Lung (tissue), 12 donors: Measurements from ENCODE around the gene SPP2. TPM values are rescaled to one million over a fixed set of nuclear protein-coding genes. Genes with fewer than 3 reads are reported as not detected.

ENCODE experiments used
- ATAC-seq: fragments of 200-7000 bp; cut with Tn5 transposase; one replicate; pipeline ENCODE4 v1.9.1; 2020; ENCODE audit warnings: moderate number of reproducible peaks; ENCODE audit not compliant: insufficient read depth, low FRiP score
- DNase-seq, 3 donors: peaks; one replicate each; pipeline ENCODE4 v3.0.0-alpha.2; 2013 to 2017
- H3K27ac ChIP-seq, 2 donors: one replicate each; pipeline ENCODE4 v1.5.1; 2013; ENCODE audit warnings: mild to moderate bottlenecking in 2 of 2, moderate library complexity in 2 of 2, control low read depth in 1 of 2, inconsistent platforms in 1 of 2, low read depth in 1 of 2, low read length in 1 of 2
- H3K27me3 ChIP-seq, 3 donors: one replicate each; pipeline ENCODE4 v1.5.1; 2013; ENCODE audit warnings: low read length in 2 of 3; ENCODE audit not compliant: control insufficient read depth in 3 of 3, insufficient read depth in 3 of 3
- H3K36me3 ChIP-seq, 4 donors: one replicate each; pipeline ENCODE4 v1.5.1; 2013; ENCODE audit warnings: low read length in 4 of 4, mild to moderate bottlenecking in 1 of 4, moderate library complexity in 1 of 4; ENCODE audit not compliant: control insufficient read depth in 4 of 4, insufficient read depth in 4 of 4
- H3K4me1 ChIP-seq, 5 donors: one replicate each; pipeline ENCODE4 v1.5.1; 2013; ENCODE audit warnings: low read length in 5 of 5, mild to moderate bottlenecking in 2 of 5, moderate library complexity in 1 of 5; ENCODE audit not compliant: control insufficient read depth in 5 of 5, insufficient read depth in 5 of 5
- H3K4me3 ChIP-seq: one replicate; pipeline ENCODE4 v1.5.1; 2013; ENCODE audit warnings: mild to moderate bottlenecking, control low read depth, moderate library complexity
- H3K9ac ChIP-seq, 2 donors: one replicate each; pipeline ENCODE4 v1.5.1; 2013; ENCODE audit warnings: low read length in 2 of 2, control low read depth in 1 of 2; ENCODE audit not compliant: insufficient read depth in 1 of 2
- H3K9me3 ChIP-seq, 4 donors: one replicate each; pipeline ENCODE4 v1.5.1; 2013; ENCODE audit warnings: low read length in 3 of 4, mild to moderate bottlenecking in 1 of 4, moderate library complexity in 1 of 4; ENCODE audit not compliant: control insufficient read depth in 4 of 4, insufficient read depth in 3 of 4
- CTCF ChIP-seq: IDR thresholded peaks from 2 replicates; pipeline ENCODE4 v1.5.1; 2012; ENCODE audit warnings: mild to moderate bottlenecking; ENCODE audit errors: control extremely low read depth, extremely low read depth
- WGBS, 2 donors: extraction: QIAGEN DNeasy Blood & Tissue Kit; methylation state at CpG; one replicate each; pipeline ENCODE4 v1.1.7; 2013; 5-methylcytosine and 5-hydroxymethylcytosine counted together
- polyA plus RNA-seq, 2 donors: library from polyadenylated mRNA; stranded (reverse); fragments of 200-250 nt; gene quantifications; one replicate each; pipeline ENCODE4 v1.2.1, GENCODE V29; 2013
- total RNA-seq, 2 donors: library from RNA; depleted of rRNA in 1 of 2; stranded (reverse); fragments of >200 nt in 1 of 2; gene quantifications; one replicate each; pipeline ENCODE4 v1.2.1, GENCODE V29; 2014 to 2021
- donor health status: control.
- donor health status: control.
- donor health status: Bipolar disorder and iron deficiency.
- donor health status: healthy.
- donor health status: DM: yes; HTN: yes; CAD: no.

The SPP2 gene
- total and polyA plus RNA-seq, 4 donors: not detected

GRCh38 chr2:234031207-234031606, 19.3 kb upstream of the SPP2 start:
- Histone ChIP-seq H3K9ac (no peak overlapping the region), H3K27me3 (no peaks in the 10 kb centered on the region), H3K36me3 (no peaks in the 10 kb centered on the region), H3K4me1 (no peaks in the 10 kb centered on the region), H3K4me3 (no peak overlapping the region), H3K27ac (no peak overlapping the region), H3K9me3 (peaks cover 0 to 11% (median 7%) of the 10 kb centered on the region in 4 donors)
- no peak for TF ChIP-seq CTCF
- 58 to 62% methylated on average over 2 of the region's 2 CpGs for WGBS, 2 donors
- DNase-seq (no peak), ATAC-seq (no peak)

GRCh38 chr2:234032279-234032856, 18.1 kb upstream of the SPP2 start:
- Histone ChIP-seq H3K36me3 (no peaks in the 10 kb centered on the region), H3K4me1 (no peaks in the 10 kb centered on the region), H3K27me3 (no peaks in the 10 kb centered on the region), H3K4me3 (no peak overlapping the region), H3K9me3 (peaks cover 0 to 11% (median 7%) of the 10 kb centered on the region in 4 donors), H3K9ac (no peak overlapping the region), H3K27ac (no peak overlapping the region)
- no peak for ATAC-seq
- no peak for TF ChIP-seq CTCF
- 60 to 74% methylated on average over 1 of the region's 1 CpG for WGBS, 2 donors
- DNase-seq: no peak

GRCh38 chr2:234033174-234033573, 17.3 kb upstream of the SPP2 start:
- WGBS, 2 donors: 76 to 83% methylated on average over 3 of the region's 3 CpGs
- Histone ChIP-seq H3K36me3 (no peaks in the 10 kb centered on the region), H3K27me3 (no peaks in the 10 kb centered on the region), H3K27ac (no peak overlapping the region), H3K4me1 (no peaks in the 10 kb centered on the region), H3K9me3 (peaks cover 0 to 11% (median 7%) of the 10 kb centered on the region in 4 donors), H3K4me3 (no peak overlapping the region), H3K9ac (no peak overlapping the region)
- TF ChIP-seq CTCF: no peak
- DNase-seq (no peak), ATAC-seq (no peak)

DNA sequence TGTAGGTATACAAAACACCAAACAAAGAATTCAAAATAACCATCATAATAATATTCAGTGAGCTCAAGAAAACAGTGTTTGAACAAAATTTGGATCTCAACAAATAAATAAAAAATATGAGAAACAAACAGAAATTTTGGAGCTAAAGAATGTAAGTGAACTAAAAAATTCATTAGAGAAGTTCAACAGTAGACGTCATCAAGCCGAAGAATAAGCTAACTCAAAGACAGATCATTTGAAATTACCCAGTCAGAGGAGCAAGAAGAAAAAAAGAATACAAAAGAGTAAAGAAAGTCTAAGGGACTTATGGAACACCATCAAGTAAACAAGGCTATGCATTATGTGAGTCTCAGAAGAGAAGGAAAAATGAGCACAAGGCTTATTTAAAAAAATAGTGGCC, 16.6 kb upstream of the SPP2 start:
- Histone ChIP-seq H3K36me3 (no peaks in the 10 kb centered on the region), H3K4me1 (no peaks in the 10 kb centered on the region), H3K27ac (no peak overlapping the region), H3K27me3 (no peaks in the 10 kb centered on the region), H3K9me3 (peaks cover 0 to 11% (median 7%) of the 10 kb centered on the region in 4 donors), H3K9ac (no peak overlapping the region), H3K4me3 (no peak overlapping the region)
- 91 to 97% methylated on average over 2 of the region's 2 CpGs for WGBS, 2 donors
- DNase-seq: no peak
- ATAC-seq: no peak
- TF ChIP-seq CTCF: no peak
